Measurements from ENCODE around the gene PRDX5.
A peak's percentile ranks its signal among the peaks of the same experiment; 100 is the strongest.
"Not testable (repeated sequence)": the region's sequence is repeated elsewhere in the genome, so short reads cannot be mapped to it uniquely, and the experiment has no call there.

The PRDX5 gene

DNA sequence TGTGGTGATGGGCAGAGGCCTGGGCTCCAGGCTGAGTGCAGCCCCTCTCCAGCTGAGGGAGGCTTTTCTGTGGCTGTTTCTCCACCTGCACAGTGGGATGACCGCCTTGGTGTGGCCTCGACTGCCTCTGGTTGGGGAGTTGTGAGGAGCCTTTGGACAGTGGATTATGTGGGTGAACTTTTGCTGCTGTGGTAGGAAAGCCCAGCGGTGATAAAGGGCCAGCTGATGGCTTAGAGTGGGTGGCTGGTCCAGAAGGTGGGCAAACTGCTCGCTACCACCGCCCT, 13.9 kb upstream of the PRDX5 start:
- TF ChIP-seq CTCF (conservative IDR thresholded peaks at IDR 0.05; ENCODE audit: low read length): no peak
- DNase-seq (ENCODE audit: low read depth): no peak

DNA sequence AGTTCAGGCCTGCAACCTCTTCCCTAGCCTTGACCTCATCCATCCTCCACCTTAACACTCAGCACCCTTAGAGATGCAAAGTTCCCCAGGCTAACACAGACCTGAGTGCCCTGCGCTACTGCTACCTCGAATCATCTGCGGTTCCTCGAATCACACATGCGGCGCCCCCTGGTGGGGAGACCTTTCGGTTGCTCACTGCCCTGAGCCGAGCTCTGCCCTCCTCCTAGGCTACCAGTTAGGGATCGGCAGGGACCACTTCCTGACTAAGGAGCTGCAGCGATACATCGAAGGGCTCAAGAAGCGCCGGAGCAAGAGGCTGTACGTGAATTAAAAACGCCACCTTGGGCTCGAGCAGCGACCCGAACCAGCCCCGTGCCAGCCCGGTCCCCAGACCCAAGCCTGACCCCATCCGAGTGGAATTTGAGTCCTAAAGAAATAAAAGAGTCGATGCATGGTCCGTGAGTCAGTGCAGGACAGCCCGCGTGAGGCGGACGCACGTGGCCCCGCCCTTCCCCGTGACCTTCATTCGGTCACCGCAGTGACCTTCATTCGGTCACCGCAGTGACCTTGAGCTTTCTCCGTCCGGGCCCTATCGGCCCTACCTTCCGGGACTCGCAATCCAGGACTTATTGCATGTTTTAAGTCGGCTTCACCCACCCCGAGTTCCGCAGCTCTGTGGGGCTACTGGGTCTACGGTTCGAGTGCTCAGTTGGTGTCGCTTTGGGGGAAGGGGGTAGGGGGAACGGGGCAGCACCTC, 13.4 kb upstream of the PRDX5 start:
- H3K4me3 ChIP-seq (ENCODE audit: low read length): peak overlapping the region; percentile 79
- TF ChIP-seq CTCF (conservative IDR thresholded peaks at IDR 0.05; ENCODE audit: low read length): peak; percentile 84
- peak; percentile 87 for DNase-seq (ENCODE audit: low read depth)

More for the DNA sequence above, 13.9 kb upstream of the PRDX5 start:
- H3K4me3 ChIP-seq (ENCODE audit: low read length): peak overlapping the region; percentile 79

GRCh38 chr11:64305075-64305690, 12.7 kb upstream of the PRDX5 start, which contains the start of gene ESRRA:
Gene ESRRA, plus strand, starts transcription at chr11:64305524. Its CDS starts 1,656 bp downstream, at chr11:64307180.
- H3K4me3 ChIP-seq (ENCODE audit: low read length): peak within 1 kb of the TSS; percentile 79
- TF ChIP-seq CTCF (conservative IDR thresholded peaks at IDR 0.05; ENCODE audit: low read length): no peak

DNA sequence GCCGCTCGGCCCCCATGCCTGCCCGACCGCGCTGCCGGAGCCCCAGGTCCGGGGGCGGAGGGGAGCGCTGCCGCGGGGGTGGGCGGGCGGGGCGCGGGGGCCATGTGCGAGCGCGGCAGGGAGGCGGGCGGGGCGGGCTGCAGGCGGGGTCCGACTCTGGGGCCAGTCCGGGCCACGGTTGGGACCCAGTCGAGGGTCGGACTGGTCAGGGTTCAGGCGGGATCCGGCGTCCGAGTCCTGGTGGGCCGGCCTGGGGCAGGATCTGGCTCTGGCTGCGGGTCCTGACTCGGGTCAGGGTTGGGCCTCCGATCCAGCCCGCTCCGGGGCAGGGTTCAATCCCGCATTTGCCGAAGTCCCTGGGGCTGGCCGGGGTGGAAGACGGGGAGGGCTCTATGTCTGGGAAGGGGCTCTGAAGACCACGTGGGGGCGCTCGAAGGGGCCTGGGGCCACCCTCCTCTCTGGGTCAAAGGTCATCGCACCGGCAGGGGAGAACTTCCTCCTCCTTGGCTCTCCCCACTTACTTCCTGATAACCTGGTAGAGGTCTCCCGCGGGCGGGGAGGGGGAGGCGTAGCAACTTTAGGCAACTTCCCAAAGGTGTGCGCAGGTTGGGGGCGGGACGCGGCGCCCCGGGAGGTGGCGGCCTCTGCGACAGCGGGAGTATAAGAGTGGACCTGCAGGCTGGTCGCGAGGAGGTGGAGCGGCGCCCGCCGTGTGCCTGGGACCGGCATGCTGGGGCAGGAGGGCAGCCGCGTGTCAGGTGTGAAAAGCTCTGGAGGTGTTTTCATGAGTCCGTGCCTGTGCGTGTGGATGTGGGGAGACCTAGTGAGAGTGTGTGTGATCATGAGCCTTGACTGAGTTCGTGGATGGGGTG, 12.0 kb upstream of the PRDX5 start:
- peak overlapping the region; percentile 75 for H3K4me3 ChIP-seq (ENCODE audit: low read length)
- no peak; the same call in 1 of the 2 replicates for TF ChIP-seq CTCF (conservative IDR thresholded peaks at IDR 0.05; ENCODE audit: low read length)
- peak; percentile 21 for DNase-seq (ENCODE audit: low read depth)

More at GRCh38 chr11:64305075-64305690, 12.7 kb upstream of the PRDX5 start, which contains the start of gene ESRRA:
- DNase-seq (ENCODE audit: low read depth): peak; percentile 94

DNA sequence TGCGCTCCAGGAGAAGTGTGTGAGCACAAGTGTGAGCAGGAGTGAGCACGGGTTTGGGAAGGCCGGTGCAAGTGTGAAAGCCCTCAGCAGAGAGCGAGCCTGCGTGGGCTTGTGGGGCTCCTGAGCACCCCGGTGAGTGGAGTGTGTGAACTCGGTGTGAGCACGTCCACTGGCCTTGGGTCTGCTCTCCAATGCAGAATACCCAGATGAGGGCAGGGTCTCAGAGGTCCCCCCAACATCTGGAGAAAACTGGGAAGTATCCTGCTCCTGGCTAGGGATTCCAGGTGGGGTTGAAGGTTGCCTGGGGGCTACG, 11.4 kb upstream of the PRDX5 start:
- peak overlapping the region; percentile 75 for H3K4me3 ChIP-seq (ENCODE audit: low read length)
- no peak for DNase-seq (ENCODE audit: low read depth)
- TF ChIP-seq CTCF (conservative IDR thresholded peaks at IDR 0.05; ENCODE audit: low read length): no peak

DNA sequence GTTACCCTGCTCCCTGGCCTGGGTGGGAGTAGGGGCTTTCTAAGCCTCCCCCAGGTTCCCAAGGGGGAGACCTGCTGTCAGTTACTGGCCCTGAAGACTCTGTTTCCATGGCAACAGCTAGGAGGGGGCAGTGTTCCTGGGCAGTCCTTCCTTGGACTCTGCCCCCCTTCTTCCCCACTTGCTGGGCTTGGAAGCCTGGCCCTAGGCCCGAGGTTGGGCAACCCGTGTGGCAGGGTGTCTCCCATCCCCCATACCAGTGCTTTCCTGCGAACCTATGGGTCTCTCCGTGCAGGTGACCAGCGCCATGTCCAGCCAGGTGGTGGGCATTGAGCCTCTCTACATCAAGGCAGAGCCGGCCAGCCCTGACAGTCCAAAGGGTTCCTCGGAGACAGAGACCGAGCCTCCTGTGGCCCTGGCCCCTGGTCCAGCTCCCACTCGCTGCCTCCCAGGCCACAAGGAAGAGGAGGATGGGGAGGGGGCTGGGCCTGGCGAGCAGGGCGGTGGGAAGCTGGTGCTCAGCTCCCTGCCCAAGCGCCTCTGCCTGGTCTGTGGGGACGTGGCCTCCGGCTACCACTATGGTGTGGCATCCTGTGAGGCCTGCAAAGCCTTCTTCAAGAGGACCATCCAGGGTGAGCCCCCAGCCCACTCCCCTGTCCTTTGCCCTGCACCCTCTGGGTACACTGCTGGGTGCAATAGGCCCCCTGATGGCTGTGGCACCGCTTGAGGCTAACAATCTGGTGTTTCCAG, 10.9 kb upstream of the PRDX5 start:
- peak; percentile 12 for DNase-seq (ENCODE audit: low read depth)
- H3K4me3 ChIP-seq (ENCODE audit: low read length): peak overlapping the region; percentile 75
- no peak for TF ChIP-seq CTCF (conservative IDR thresholded peaks at IDR 0.05; ENCODE audit: low read length)

- not testable (repeated sequence) for H3K4me3 ChIP-seq (ENCODE audit: low read length); DNase-seq (ENCODE audit: low read depth)
These were observed 10.1 kb upstream of the PRDX5 start for GRCh38 chr11:64307795-64308194.
